ENCODE results near the gene IGFBPL1. TPM values are rescaled to one million over a fixed set of nuclear protein-coding genes. Genes with fewer than 3 reads are reported as not detected.
"Not testable (repeated sequence)": the region's sequence is repeated elsewhere in the genome, so short reads cannot be mapped to it uniquely, and the experiment has no call there.

The IGFBPL1 gene
- total RNA-seq, 1 donor from 2014 or later = 0.35 TPM

- Histone ChIP-seq H3K27ac (no peak overlapping the region), H3K9me3 (no peaks in the 10 kb centered on the region), H3K27me3 (ENCODE audit: low read depth) (peaks cover 11% of the 10 kb centered on the region), H3K36me3 (no peaks in the 10 kb centered on the region), H3K4me1 (no peaks in the 10 kb centered on the region), H3K4me3 (no peak overlapping the region)
- intact Hi-C loops (cut with DNase I) = no loop called here
- DNase-seq (no peak), ATAC-seq (no peak)
- no peak for TF ChIP-seq CTCF (IDR thresholded peaks at IDR 0.05)
Measured at GRCh38 chr9:38406476-38407186, 17.6 kb downstream of the IGFBPL1 start.

GRCh38 chr9:38405785-38406184, 18.5 kb downstream of the IGFBPL1 start:
- no peak for DNase-seq
- Histone ChIP-seq H3K27me3 (ENCODE audit: low read depth) (peaks cover 11% of the 10 kb centered on the region), H3K36me3 (no peaks in the 10 kb centered on the region), H3K27ac (no peak overlapping the region), H3K4me1 (no peaks in the 10 kb centered on the region), H3K9me3 (no peaks in the 10 kb centered on the region), H3K4me3 (no peak overlapping the region)
- intact Hi-C loops (cut with DNase I) = no loop called here
- no peak for TF ChIP-seq CTCF (IDR thresholded peaks at IDR 0.05)
- no peak for ATAC-seq

DNA sequence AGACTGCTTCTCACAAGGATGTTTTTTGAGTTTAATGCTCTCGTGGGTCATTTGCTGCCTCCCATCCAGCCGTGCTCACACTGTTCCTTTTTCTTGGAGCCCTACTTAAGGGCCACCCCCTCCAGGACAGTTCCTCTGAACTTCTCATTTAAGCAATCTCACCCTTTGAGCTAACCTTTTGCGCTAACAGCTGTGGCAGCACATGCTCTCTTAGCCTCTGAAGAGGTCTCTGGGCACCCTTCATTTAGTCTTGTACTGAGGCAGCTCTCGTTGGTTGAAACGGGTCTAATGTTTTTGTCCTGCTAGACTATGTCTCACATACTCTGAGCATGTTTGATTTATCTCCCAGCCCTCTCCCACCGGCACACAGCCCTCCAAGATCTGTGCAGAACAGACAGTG, 19.9 kb downstream of the IGFBPL1 start:
- ATAC-seq = no peak
- no peak for TF ChIP-seq CTCF (IDR thresholded peaks at IDR 0.05)
- no peak overlapping the region for H3K4me3 ChIP-seq
- H3K27ac ChIP-seq = no peak overlapping the region
- H3K4me1 ChIP-seq = no peaks in the 10 kb centered on the region
- no peaks in the 10 kb centered on the region for H3K9me3 ChIP-seq
- intact Hi-C loops (cut with DNase I) = no loop called here
- no peaks in the 10 kb centered on the region for H3K36me3 ChIP-seq
- peaks cover 11% of the 10 kb centered on the region for H3K27me3 ChIP-seq (ENCODE audit: low read depth)
- DNase-seq = no peak

DNA sequence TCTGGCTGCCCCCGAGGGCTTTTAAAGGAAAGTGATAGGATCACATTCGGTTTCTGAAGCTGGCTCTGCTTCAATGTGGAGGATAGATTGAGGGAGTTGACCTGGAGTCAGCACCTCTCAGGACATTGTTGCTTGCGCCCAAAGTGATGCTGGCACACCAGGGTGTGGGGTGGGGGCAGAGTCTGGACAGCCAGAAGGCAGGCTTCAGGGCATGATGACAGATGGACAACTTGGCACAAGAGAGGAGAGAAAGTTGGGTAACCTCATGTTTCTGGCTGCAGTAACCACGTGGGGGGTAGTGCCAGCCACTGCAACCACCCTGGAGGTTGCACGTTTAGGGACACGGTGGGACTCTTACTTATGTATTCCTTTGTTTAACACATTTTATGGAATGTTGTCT, 22.3 kb downstream of the IGFBPL1 start:
- Histone ChIP-seq H3K36me3 (peaks cover 2% of the 10 kb centered on the region), H3K27me3 (ENCODE audit: low read depth) (peaks cover 11% of the 10 kb centered on the region), H3K27ac (no peak overlapping the region), H3K9me3 (no peaks in the 10 kb centered on the region), H3K4me1 (no peaks in the 10 kb centered on the region), H3K4me3 (no peak overlapping the region)
- intact Hi-C loops (cut with DNase I) = no loop called here
- DNase-seq (no peak), ATAC-seq (no peak)
- TF ChIP-seq CTCF (IDR thresholded peaks at IDR 0.05) = no peak

DNA sequence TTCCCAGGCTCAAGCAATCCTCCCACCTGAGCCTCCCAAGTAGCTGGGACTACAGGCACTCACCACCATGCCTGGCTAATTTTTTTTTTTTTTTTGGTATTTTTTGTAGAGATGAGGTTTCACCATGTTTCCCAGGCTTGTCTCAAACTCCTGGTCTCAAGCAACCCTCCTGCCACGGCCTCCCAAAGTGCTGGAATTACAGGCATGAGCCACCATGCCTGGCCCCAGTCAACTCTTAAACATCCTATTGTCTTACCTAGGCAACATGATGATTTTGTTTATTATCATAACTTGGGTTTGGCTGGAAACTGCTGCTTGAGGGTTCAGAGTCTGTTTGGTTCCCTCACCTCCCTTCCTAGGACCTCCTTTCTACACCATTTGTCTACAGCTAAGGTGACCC, 25.1 kb downstream of the IGFBPL1 start:
- DNase-seq; H3K4me1 ChIP-seq; ATAC-seq; intact Hi-C loops (cut with DNase I); H3K4me3 ChIP-seq; H3K27me3 ChIP-seq (ENCODE audit: low read depth); H3K27ac ChIP-seq; H3K9me3 ChIP-seq: not testable (repeated sequence)
- peaks cover 15% of the 10 kb centered on the region for H3K36me3 ChIP-seq

GRCh38 chr9:38396371-38396671, 27.9 kb downstream of the IGFBPL1 start:
- no peak overlapping the region for H3K4me3 ChIP-seq
- intact Hi-C loops (cut with DNase I) = no loop called here
- peaks cover 10% of the 10 kb centered on the region for H3K4me1 ChIP-seq
- no peaks in the 10 kb centered on the region for H3K9me3 ChIP-seq
- TF ChIP-seq CTCF (IDR thresholded peaks at IDR 0.05) = no peak
- H3K36me3 ChIP-seq = peaks cover 15% of the 10 kb centered on the region
- DNase-seq (no peak), ATAC-seq (no peak)
- H3K27me3 ChIP-seq (ENCODE audit: low read depth) = no peaks in the 10 kb centered on the region
- no peak overlapping the region for H3K27ac ChIP-seq
